ENCODE measurements around the gene GRID1.

DNA sequence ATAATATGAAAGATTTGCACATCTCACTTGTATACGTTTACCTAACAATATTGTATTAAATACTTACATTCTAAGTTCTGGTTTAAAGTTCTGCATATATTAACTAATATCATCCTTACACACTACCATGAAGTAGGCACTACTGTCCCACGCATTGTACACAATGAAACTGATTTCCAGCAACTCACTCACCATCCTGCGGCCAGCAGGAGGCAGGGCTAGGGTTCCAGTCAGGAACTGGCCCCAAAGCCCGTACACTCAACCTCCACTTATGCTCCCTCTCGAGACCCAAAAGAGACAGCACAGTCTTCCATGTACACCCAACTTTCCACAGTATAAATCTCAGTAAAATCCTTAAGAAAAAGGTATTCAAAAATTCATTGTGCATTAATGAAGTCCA, 41.4 kb downstream of the GRID1 start:
- TF ChIP-seq, protein P1, sequence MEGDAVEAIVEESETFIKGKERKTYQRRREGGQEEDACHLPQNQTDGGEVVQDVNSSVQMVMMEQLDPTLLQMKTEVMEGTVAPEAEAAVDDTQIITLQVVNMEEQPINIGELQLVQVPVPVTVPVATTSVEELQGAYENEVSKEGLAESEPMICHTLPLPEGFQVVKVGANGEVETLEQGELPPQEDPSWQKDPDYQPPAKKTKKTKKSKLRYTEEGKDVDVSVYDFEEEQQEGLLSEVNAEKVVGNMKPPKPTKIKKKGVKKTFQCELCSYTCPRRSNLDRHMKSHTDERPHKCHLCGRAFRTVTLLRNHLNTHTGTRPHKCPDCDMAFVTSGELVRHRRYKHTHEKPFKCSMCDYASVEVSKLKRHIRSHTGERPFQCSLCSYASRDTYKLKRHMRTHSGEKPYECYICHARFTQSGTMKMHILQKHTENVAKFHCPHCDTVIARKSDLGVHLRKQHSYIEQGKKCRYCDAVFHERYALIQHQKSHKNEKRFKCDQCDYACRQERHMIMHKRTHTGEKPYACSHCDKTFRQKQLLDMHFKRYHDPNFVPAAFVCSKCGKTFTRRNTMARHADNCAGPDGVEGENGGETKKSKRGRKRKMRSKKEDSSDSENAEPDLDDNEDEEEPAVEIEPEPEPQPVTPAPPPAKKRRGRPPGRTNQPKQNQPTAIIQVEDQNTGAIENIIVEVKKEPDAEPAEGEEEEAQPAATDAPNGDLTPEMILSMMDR (conservative IDR thresholded peaks at IDR 0.05) = no peak
- TF ChIP-seq EZH2 (IDR thresholded peaks at IDR 0.05; ENCODE audit: low read depth) = no peak
